DLD1 (cell line): Measurements from ENCODE around the gene ZIC1.

Source experiments
- in situ Hi-C: cut with HindIII; loops from 2 replicates; pipeline ENCODE4 v1.10.0; 2017; ENCODE audit warnings: low sequenced_read_pairs

The ZIC1 gene

DNA sequence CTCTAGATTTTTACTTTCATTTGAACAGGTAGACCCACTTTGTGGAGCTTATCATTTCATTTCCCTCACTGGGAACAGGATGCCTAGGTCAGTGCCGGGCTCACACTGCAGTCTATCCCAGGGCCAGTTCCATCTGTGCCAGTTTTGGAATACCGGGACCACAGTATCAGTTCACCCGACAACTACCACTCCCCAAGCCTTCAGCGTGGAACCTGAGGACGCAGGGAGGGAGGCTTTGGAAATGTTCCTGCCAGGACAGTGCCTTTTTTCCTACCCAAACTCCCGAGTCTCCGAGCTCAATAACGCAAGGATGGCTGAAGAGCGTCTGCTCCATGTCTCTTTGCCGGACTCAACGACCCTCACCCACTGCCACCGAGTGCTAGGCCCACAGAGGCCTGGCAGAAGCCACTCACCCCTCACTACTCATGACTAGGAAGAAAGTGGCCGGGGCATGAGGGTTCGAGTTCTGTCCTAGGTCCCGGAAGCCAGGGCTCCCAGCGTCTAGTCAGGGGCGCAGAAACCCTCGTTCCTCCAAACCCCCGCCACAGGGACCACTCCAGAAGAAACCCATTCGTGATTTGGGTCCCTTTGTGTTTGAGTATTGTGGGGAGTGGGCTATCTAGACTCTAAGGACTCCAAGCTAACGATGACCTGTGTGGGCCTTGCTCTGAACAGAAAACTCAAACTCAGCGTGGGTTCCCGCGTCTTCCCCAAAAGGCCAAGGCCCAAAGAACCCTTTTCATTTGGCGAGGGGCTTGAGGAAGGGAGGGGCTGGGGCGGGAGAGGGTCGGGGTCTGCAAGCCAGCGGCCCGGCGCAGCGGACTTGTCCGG is 11.4 kb downstream of the ZIC1 start:
- in situ Hi-C loops = no loop called here

DNA sequence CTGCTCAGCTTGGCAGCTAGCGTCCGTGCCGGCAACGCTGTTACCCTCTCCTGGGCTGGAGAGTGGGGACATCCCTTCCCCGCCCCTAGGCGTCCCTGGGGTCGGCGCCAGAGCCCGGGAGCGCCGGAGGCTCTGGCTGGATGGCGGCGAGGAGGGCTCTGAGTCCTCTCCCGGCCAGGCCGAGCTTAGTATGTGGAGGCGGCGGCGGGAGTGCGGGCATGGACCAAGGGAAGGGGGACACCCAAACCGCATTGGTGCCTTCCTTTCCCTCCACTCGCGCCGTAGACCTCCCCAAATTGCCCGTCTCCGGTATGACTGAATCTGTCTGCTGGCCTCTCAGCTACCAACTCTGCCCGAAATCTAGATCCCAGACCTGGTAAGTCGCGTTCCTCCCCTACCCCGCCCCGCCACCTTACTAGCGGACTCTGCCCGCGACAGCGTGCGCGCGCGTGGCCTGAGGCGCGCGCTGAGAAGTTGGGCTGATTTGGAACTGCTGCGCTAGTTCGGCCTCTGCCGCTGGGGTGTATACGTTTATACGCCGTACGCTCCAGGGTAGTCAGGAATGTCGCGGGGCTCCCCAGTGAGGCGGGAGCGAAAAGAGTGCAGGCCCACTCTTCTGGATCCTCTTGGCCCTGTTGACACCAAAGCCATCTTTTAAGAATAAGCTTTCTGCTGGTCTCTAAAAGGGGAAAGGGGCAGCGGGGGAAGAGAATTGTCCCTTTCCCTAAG is 12.2 kb downstream of the ZIC1 start:
- in situ Hi-C loops = no loop called here

DNA sequence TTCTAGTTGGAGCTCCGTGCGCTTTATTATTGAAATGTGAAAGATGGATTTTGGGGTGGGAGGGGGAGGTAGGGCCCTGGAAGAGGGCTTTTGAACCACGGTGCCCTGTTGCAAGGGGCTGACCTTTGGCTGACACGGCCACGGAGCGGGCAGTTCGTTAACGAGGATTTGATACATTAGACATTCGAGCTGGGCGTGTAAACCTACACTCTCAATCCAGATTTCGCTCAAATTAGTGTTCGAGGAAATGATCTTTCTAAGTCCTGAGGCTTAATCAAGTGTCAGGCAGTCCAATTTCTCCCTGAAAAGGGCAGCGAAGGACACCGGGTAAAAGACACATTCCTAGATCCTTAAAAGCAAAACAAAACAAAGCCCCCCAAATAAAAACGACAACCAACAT is 13.0 kb downstream of the ZIC1 start:
- in situ Hi-C loops = no loop called here

DNA sequence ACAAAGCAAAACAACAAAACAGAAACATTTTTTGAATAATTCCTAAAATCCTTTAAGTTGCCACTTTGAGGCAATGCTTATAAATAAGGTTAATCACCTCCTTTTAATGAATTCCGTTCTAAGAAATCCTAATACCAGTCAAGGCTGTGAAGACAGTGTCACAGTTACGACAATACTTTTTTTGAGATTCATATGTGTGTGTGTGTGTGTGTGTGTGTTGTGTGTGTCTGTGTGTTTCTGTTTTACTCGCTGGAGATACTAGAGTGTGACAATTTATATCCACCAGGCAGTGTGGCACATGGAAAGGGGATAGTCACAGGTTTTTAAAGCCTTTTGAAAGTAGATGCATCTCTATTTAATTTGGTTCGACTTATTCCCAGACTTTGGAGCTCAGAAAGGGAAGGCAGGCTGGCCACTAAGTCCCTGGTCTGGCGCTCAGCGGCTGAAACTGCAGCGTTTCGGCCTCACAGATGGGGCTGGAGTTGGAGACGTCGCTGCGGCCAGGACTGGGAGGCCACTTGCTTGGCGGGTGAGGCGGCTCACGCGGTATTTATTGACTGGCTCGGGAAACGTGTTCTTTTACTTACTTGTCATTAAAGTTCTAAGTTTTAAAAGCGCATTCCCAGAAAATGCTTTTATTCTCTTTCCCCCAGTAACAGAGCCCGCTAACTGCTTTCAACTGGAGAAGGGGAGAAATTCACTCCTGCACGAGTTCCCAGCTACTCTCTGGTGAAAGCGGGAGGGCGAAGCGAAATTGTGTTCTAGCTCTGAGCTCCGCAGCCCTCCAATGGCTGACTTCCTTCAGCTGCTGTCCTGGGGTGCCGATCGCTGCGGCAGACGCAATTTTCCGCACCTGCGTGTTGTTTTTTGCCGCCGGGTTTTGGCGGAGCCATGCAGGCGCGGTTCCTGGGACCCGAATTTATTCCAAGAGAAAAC is 13.7 kb downstream of the ZIC1 start:
- in situ Hi-C loops = no loop called here

DNA sequence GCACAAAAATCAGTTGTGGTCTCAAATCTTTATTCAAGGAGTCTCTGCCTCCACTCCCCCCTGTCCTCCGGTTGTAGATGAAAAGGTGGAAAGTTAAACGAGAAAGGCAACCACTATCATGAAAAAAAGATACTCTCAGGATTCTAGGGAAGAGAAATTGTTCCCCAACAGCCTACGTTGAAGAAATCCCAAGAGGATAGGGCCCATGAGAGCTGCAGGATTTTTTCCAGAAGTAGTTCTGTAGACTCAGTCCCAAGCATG is 14.3 kb downstream of the ZIC1 start:
- in situ Hi-C loops = no loop called here

DNA sequence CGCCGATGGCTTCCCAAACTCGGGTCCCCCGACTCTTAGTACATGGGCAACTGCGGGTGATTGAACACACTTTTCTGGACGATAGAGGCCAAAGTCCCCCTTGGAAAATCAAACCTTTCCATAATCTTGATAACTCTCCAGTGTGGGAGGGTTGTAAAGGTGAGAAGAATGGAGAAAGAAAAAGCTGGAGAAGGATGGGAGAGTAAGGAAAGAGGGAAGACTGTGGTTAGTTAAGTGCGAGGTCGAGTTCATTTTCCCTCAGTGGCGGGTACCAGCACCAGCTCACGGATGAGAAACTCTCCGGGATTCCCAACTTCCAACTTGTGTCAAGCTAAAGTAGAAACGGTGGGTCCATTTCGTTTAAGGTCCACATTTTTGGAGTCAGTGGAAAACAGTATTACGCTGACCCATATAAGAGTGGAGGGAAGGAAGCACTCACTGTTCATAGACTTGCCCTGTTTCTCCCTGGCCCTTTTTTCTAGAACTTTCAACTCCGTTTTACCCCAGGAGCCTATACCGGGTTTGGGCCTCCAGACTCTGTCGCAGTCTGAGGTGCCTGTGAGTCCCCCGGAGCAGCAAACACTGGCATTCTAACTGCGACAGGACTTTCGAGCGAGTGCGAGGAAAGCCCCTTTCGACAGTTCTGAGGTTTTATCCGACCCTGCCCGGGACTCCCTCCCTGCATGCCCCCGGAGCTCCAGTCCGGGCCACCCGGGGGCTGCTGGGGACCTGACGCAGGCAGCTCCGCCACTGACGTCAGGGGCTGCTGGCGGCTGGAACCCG is 14.8 kb downstream of the ZIC1 start:
- in situ Hi-C loops = no loop called here

DNA sequence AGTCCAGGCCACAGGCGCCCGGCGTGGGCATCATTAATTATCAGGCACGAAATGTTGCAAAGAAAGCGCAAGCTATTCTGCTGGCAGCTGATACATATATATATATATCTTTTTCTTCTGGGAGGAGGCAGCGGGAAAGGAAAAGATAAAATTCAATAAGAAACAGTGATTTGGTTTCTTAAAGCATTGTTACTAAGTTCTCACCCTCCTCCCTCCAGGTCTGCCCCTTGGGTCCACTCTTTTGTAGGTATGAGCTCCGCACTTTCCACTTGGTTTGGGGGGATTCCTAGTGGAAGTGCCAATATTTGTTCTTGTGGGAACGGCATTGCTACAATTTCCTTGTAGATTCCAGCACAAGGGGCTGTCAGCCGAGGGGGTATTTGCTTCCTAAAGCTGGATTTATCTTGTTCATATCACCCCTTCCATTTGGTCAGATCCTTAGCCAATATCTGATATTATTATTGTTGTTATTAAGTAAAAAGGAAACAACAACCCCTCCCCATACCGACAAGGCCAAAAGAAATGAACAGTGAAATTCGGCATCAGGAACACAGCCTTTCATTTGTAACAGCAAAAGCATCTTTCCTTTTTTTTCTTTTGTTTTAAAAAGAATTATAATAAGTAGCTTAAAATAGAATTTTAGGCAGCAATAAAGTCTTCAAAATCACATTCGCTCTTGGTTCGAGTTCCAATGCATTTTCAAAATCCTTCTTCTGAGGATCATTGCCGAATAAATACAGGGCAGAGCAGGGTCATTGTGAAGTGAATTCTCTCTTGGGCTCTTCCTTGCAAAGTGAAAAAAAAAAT is 15.6 kb downstream of the ZIC1 start:
- in situ Hi-C loops = no loop called here

DNA sequence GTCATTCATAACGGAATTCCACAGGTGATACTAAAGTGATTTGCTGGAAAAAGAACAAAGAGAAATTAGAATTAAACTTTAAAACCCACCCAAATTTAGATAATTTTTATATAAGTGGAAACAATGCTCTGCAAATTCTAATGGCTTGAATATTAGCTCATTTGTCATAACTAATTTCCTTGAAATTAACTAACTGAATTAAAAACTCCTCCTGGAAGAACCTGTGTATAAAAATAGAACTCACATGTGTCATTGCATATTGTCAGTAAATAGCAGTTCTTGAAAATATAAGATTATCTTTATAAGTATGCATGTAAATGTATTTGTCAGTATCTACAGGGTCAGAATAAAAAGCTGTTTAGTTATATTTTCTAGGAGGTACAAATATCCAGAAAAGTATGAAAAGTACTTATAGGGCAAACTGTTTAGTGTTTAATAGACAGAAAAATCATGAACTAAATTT is 16.3 kb downstream of the ZIC1 start:
- in situ Hi-C loops = no loop called here

DNA sequence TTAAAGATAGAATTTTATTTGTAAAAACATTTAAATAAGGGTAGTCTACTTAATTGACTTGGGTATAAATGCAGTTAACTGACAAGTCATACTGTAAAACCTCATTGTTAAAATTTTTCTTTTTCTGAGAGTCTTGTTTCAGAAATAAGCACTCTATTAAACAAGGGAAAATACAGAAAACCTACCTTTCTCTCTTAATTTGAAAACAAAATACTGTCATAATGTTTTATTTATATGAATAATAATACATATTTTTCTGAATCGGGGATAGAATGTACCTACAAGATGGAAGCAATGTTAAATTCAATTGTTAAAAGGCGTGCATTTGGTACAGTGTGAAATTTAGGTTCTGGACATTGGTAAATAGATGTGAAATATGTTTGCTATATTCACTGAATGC is 17.8 kb downstream of the ZIC1 start:
- in situ Hi-C loops = no loop called here

DNA sequence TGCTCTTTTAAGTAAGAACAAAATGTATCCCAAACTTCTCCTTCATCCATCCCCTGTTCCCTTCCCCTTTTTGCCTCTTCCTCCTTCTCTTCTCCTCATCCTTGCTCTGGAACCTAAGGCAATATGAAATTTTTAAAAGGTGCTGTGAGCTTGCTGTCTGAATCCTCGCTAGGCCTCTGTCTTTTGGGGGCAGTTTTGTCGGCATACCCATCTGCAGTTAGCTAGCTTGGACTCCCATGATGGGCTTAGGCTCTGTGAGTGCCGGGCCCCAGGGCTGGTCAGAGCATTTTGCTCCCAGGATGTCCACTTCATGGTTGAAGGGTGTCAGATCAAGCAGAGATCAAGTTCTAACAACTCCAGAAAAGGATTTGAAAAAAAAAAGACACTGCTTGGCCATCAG is 18.6 kb downstream of the ZIC1 start:
- in situ Hi-C loops = no loop called here

DNA sequence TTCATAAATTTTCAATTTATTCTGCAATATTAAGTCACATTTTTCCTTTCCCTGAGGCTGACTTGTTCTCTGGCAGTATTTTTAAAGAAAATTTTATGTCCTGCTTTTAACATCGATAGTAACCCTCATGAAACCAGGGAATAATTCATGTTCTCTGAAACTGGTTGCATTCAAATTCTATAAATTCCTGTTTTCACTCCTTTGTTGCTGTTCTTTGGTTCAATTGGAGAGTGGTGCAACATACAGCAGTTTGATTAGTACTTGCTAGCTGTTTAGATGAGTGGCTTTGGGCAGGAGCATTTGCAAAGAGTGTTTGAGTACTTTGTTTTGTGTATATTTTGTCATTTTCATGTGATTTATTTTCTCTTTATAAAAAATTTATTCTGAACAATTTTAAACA is 19.2 kb downstream of the ZIC1 start:
- in situ Hi-C loops = no loop called here

DNA sequence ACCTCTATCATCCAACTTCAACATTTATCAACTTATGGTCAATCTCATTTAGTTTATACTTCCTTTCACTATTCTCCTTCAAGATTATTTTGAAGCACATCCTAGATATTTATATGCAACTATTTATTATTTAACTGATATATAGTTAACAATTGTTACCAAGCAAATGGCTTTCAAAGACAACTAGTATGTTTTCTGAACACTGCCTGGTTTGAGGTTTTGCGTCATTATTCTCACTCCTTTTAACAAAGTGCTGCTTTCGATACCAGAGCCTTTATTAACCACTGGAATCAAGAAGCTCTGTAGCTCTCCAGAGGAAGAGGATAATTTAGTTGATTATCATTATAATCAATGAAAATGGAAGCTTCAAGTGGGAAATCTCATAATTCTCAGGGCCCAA is 19.6 kb downstream of the ZIC1 start:
- in situ Hi-C loops = no loop called here

DNA sequence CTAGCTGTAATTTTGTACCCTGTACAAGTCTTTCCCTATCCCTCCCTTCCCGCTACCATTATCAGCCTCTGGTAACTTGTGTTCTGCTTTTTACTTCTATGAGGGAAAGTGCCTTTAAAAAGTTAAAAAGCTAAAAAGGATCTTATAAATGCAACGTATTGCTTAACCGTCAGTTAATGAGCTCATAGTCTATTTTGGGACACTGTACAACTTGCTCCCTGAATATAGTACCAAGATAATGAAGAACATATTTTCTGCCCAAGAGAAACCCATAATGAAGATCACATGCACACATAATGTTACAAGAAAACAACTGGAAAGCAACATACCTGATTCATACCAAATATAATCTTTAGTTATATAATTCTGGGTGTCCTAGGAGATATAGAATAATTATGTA is 22.6 kb downstream of the ZIC1 start:
- in situ Hi-C loops = no loop called here

DNA sequence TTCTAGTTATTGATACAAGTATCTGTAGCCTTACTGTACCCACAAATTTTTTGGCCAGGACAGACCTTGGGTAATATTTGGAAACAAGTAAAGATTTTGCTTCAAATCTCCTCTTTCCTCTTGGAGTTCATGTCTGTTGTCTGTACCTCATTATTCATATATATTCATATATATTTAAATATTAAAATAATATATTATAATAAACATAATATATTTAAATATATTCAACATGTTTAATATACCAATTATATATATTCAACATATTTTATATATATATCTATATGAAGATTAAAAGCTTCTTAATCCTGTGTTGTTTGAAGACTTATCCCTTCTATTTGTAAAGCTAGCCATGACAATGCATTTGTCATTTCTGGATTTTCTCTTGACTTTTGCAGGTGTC is 38.1 kb downstream of the ZIC1 start:
- in situ Hi-C loops = no loop called here

DNA sequence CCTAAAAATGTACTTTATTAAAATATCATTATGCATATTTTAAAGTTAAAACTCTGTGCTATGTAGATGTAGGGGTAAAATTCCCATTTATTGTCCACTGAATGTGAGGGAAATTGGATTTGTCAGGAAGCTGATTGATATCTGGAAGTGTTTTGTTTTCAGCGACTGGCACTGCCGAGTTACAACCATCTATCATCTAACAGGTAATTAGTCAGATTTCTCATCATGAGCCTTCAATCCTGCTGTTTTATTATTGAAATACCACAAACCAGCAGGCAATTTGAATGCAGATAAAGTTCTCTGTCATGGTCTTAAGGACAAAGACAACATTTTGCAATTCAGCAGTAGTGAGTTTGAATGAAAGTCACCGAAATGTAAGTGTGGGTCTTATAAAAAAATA is 40.5 kb downstream of the ZIC1 start:
- in situ Hi-C loops = no loop called here

DNA sequence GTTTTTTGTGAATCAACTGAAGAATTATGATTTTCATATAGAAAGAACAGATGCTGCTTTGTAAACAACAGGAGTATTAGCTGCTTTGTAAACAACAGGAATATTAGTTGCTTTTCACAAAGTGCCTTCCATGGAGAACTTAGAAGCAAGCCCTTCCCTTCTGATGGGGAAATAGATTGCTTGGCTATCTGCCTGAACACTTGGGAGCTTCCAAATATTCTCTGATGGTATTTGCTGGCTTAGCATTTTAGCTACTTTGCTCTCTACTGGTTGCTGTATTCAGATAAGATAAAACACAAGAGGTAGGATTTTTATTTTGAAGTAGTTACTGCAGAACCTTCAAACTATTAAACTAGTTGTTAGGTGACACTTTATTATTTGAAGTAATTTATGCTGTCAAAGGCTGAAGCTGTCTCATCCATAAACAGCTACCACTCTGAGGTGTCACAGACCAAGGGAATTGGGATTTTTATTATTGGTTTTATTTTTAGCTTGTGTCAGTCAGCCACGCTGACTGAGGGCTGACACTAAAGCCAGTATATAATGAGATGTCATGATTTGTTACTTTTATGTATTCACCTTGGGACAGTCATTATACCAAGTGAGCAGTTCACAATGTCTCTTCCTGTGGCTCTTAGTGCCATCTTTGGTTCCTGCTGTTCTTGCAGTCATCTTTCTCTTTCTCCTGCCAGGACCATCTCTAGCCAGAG is 50.0 kb downstream of the ZIC1 start:
- in situ Hi-C loops = no loop called here

DNA sequence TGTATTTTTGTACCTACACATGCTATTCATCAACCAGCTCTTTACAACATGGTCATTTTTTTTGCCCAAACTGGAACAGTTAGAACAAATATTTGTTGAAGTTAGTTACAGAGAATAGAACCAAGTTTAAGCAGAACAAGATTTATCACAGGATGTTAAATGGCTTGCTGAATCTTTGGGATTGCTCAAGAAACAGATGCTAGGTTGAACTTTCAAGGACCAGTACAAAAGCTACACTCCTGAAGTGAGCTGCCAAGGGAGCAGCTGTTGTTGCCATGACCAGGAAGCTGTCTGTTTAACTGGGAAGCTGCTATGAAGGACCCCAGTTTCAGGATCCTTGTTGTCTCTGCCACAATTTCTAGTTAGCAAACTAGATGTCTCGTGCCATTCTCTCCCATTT is 53.7 kb downstream of the ZIC1 start:
- in situ Hi-C loops = no loop called here
